Loucy (cell line): ENCODE measurements around the gene BBC3.

Experiments
- CTCF ChIP-seq: fragments of 200-600 bp; sonication (generic); conservative IDR thresholded peaks from 2 replicates; pipeline ENCODE4 v1.5.1; 2014; ENCODE audit warnings: mild to moderate bottlenecking, antibody characterized with exemption, low read length
- EZH2phosphoT487 ChIP-seq: fragments of 200-600 bp; IDR thresholded peaks from 2 replicates; pipeline ENCODE4 v1.6.1; 2018; ENCODE audit warnings: antibody characterized with exemption, mild to moderate bottlenecking, moderate library complexity, borderline replicate concordance

GRCh38 chr19:47266401-47266941 lies 35.5 kb upstream of the BBC3 start:
- no peak for TF ChIP-seq CTCF
- no peak for TF ChIP-seq EZH2phosphoT487
